GM23338 (cell line): ENCODE data around the gene PBX3. TPM values are rescaled to one million over a fixed set of nuclear protein-coding genes. Genes with fewer than 3 reads are reported as not detected.

Experiments used
- ATAC-seq: fragments of 200-7000 bp; cut with Tn5 transposase; 3 replicates; pipeline ENCODE4 v1.9.1; 2020
- DNase-seq: peaks from one replicate; pipeline ENCODE4 v3.0.0-alpha.2; 2015; ENCODE audit warnings: low spot score
- H2AFZ ChIP-seq: fragments of 200-600 bp; sonication (generic); 2 replicates; pipeline ENCODE4 v1.8.0; 2016; ENCODE audit warnings: antibody characterized with exemption, mild to moderate bottlenecking, moderate library complexity
- H3F3A ChIP-seq: fragments of 200-600 bp; sonication (generic); replicated peaks from 2 replicates; pipeline ENCODE4 v1.8.0; 2017; ENCODE audit warnings: antibody characterized with exemption, mixed run types, low read depth
- H3K27ac ChIP-seq: fragments of 200-600 bp; sonication (generic); 2 replicates; pipeline ENCODE4 v1.6.1; 2016; ENCODE audit warnings: low read depth
- H3K27me3 ChIP-seq: fragments of 200-600 bp; sonication (generic); 2 replicates; pipeline ENCODE4 v1.8.0; 2016; ENCODE audit warnings: mild to moderate bottlenecking, mixed run types, moderate library complexity; ENCODE audit not compliant: insufficient read depth
- H3K36me3 ChIP-seq: fragments of 200-600 bp; sonication (generic); 2 replicates; pipeline ENCODE4 v1.8.0; 2016; ENCODE audit warnings: mild to moderate bottlenecking; ENCODE audit not compliant: insufficient read depth
- H3K4me1 ChIP-seq: fragments of 200-600 bp; sonication (generic); 2 replicates; pipeline ENCODE4 v1.8.0; 2016; ENCODE audit warnings: mild to moderate bottlenecking, moderate library complexity; ENCODE audit not compliant: insufficient read depth
- H3K4me2 ChIP-seq: fragments of 200-600 bp; sonication (generic); 2 replicates; pipeline ENCODE4 v1.7.1; 2017; ENCODE audit warnings: mixed run types
- H3K4me3 ChIP-seq: fragments of 200-600 bp; sonication (generic); 2 replicates; pipeline ENCODE4 v1.6.1; 2016; ENCODE audit warnings: mixed run types
- H3K79me2 ChIP-seq: fragments of 200-600 bp; sonication (generic); replicated peaks from 2 replicates; pipeline ENCODE4 v1.8.0; 2017; ENCODE audit warnings: mild to moderate bottlenecking; ENCODE audit not compliant: insufficient read depth
- H3K9me2 ChIP-seq: fragments of 200-600 bp; sonication (generic); 2 replicates; pipeline ENCODE4 v1.8.0; 2017; ENCODE audit not compliant: insufficient read depth
- H4K20me1 ChIP-seq: fragments of 200-600 bp; sonication (generic); replicated peaks from 2 replicates; pipeline ENCODE4 v1.8.0; 2017; ENCODE audit warnings: mild to moderate bottlenecking; ENCODE audit not compliant: insufficient read depth
- H3K27ac Mint-ChIP-seq: 2 replicates; pipeline ENCODE4 v1.8.0; 2020; ENCODE audit warnings: inconsistent platforms, mild to moderate bottlenecking, moderate library complexity, mixed read lengths
- H3K27me3 Mint-ChIP-seq: 3 replicates; pipeline ENCODE4 v1.8.0; 2022; ENCODE audit warnings: low read depth, mild to moderate bottlenecking, moderate library complexity, mixed read lengths, inconsistent platforms; ENCODE audit not compliant: insufficient read depth, poor library complexity
- H3K36me3 Mint-ChIP-seq: 3 replicates; pipeline ENCODE4 v1.8.0; 2021; ENCODE audit warnings: low read depth, mild to moderate bottlenecking, inconsistent platforms, moderate library complexity, mixed read lengths
- H3K4me1 Mint-ChIP-seq: 3 replicates; pipeline ENCODE4 v1.8.0; 2020; ENCODE audit warnings: mild to moderate bottlenecking, inconsistent platforms, mixed read lengths
- H3K4me3 Mint-ChIP-seq: 3 replicates; pipeline ENCODE4 v1.8.0; 2021; ENCODE audit warnings: moderate library complexity, mild to moderate bottlenecking, inconsistent platforms, mixed read lengths
- H3K9me3 Mint-ChIP-seq: 3 replicates; pipeline ENCODE4 v1.8.0; 2020; ENCODE audit warnings: moderate library complexity, mild to moderate bottlenecking, inconsistent platforms, mixed read lengths
- CREB1 ChIP-seq: fragments of 250-450 bp; sonication (Bioruptor Pico); IDR thresholded peaks from 2 replicates; pipeline ENCODE4 v1.5.0; 2020; ENCODE audit warnings: low read depth, mild to moderate bottlenecking, moderate library complexity
- CTCF ChIP-seq, 2 experiments: fragments of 200-600 bp in 1 of 2; sonication (generic) in 1 of 2; conservative IDR thresholded peaks; 2 replicates each; pipeline versions ENCODE4 v1.5.1 to v1.6.1; 2016 to 2017; ENCODE audit warnings: antibody characterized with exemption in 2 of 2, low read depth in 2 of 2, mild to moderate bottlenecking in 2 of 2, moderate library complexity in 1 of 2
- ETS1 ChIP-seq: IDR thresholded peaks from 2 replicates; pipeline ENCODE4 v1.6.1; 2016; ENCODE audit warnings: antibody characterized with exemption
- EZH2 ChIP-seq: fragments of 200-600 bp; sonication (generic); IDR thresholded peaks from one replicate; pipeline ENCODE4 v1.8.0; 2017; ENCODE audit warnings: antibody characterized with exemption, mild to moderate bottlenecking, low read depth; ENCODE audit not compliant: unreplicated experiment
- EZH2phosphoT487 ChIP-seq: fragments of 200-600 bp; sonication (generic); IDR thresholded peaks from one replicate; pipeline ENCODE4 v1.8.1; 2018; ENCODE audit warnings: antibody characterized with exemption; ENCODE audit not compliant: unreplicated experiment
- JUNB ChIP-seq: IDR thresholded peaks from one replicate; pipeline ENCODE4 v1.6.1; 2016; ENCODE audit warnings: antibody characterized with exemption; ENCODE audit not compliant: unreplicated experiment
- NANOG ChIP-seq: IDR thresholded peaks from 2 replicates; pipeline ENCODE4 v1.6.1; 2016; ENCODE audit warnings: antibody characterized with exemption, borderline replicate concordance
- POLR2AphosphoS5 ChIP-seq: IDR thresholded peaks from 2 replicates; pipeline ENCODE4 v1.6.1; 2016; ENCODE audit warnings: antibody characterized with exemption, low read depth
- REST ChIP-seq: IDR thresholded peaks from one replicate; pipeline ENCODE4 v1.6.1; 2018; ENCODE audit warnings: antibody characterized with exemption; ENCODE audit not compliant: unreplicated experiment
- STAT1 ChIP-seq: IDR thresholded peaks from one replicate; pipeline ENCODE4 v1.6.1; 2016; ENCODE audit warnings: antibody characterized with exemption; ENCODE audit not compliant: unreplicated experiment
- ZNF114 ChIP-seq: fragments of 250-450 bp; sonication (Bioruptor Pico); IDR thresholded peaks from 2 replicates; pipeline ENCODE4 v1.5.0; 2020; ENCODE audit warnings: mild to moderate bottlenecking, moderate library complexity
- ZNF331 ChIP-seq: fragments of 250-450 bp; sonication (Bioruptor Pico); IDR thresholded peaks from 2 replicates; pipeline ENCODE4 v1.5.0; 2020; ENCODE audit warnings: low read depth, mild to moderate bottlenecking, moderate library complexity
- ZNF462 ChIP-seq: fragments of 250-450 bp; sonication (Bioruptor Pico); IDR thresholded peaks from 2 replicates; pipeline ENCODE4 v1.5.0; 2020; ENCODE audit warnings: mild to moderate bottlenecking, moderate library complexity
- polyA plus RNA-seq: library from polyadenylated mRNA; unstranded; fragments of >200 nt; fragmentation: Nextera tagmentation; extraction: Ambion mirVana; gene quantifications from 2 replicates; pipeline ENCODE4 v1.2.1, GENCODE V29; 2016
- total RNA-seq: library from RNA; depleted of rRNA; stranded (reverse); fragments of >200 nt; shearing (Covaris generic); gene quantifications from 2 replicates; pipeline ENCODE4 v1.2.3, GENCODE V29; 2014

Gene PBX3
- total and polyA plus RNA-seq, 2 experiments from 2014 or later = 28.9 to 50.5 TPM

- Histone ChIP-seq H3K36me3 (no peaks in the 10 kb centered on the region), H3F3A (no peaks in the 10 kb centered on the region), H4K20me1 (no peaks in the 10 kb centered on the region), H3K79me2 (peaks cover 85% of the 10 kb centered on the region), H3K27ac (no peak overlapping the region), H3K27me3 (no peaks in the 10 kb centered on the region), H3K4me2 (no peak overlapping the region), H3K4me3 (no peak overlapping the region), H2AFZ (no peak overlapping the region), H3K9me2 (no peaks in the 10 kb centered on the region), H3K4me1 (peaks cover 29% of the 10 kb centered on the region)
- DNase-seq (no peak), ATAC-seq (no peak)
- Mint-ChIP-seq H3K9me3 (no peaks in the 10 kb centered on the region), H3K4me1 (peaks cover 52% of the 10 kb centered on the region), H3K4me3 (no peak overlapping the region), H3K36me3 (no peaks in the 10 kb centered on the region), H3K27ac (no peak overlapping the region), H3K27me3 (no peaks in the 10 kb centered on the region)
- TF ChIP-seq ZNF331 (CRISPR knock-in tag) (no peak), CTCF (conservative IDR thresholded peaks at IDR 0.05; ENCODE audit: low read depth in 2 of 2) (no peak), CREB1 (no peak), ZNF462 (CRISPR knock-in tag) (no peak), POLR2AphosphoS5 (no peak), NANOG (no peak), EZH2 (no peak), ETS1 (no peak), REST (no peak), ZNF114 (CRISPR knock-in tag) (no peak), JUNB (no peak), EZH2phosphoT487 (no peak), STAT1 (no peak)
Measured at GRCh38 chr9:125902214-125902613, 155.0 kb downstream of the PBX3 start.
